Choroid plexus epithelial cell (primary cell): ENCODE measurements around the gene BAX.

Experiments
- DNase-seq: peaks from one replicate; pipeline ENCODE4 v3.0.0-alpha.2; 2010; ENCODE audit warnings: low read depth
- H3K4me3 ChIP-seq: 2 replicates; pipeline ENCODE4 v1.5.1; 2011; ENCODE audit warnings: low read depth, mild to moderate bottlenecking, control low read depth, low read length, moderate library complexity
- TF ChIP-seq, protein P1 (sequence below): conservative IDR thresholded peaks from 2 replicates; pipeline ENCODE4 v1.5.1; 2011; ENCODE audit warnings: low read depth, mild to moderate bottlenecking, control low read depth, inconsistent platforms, low read length, moderate library complexity

BAX gene

DNA sequence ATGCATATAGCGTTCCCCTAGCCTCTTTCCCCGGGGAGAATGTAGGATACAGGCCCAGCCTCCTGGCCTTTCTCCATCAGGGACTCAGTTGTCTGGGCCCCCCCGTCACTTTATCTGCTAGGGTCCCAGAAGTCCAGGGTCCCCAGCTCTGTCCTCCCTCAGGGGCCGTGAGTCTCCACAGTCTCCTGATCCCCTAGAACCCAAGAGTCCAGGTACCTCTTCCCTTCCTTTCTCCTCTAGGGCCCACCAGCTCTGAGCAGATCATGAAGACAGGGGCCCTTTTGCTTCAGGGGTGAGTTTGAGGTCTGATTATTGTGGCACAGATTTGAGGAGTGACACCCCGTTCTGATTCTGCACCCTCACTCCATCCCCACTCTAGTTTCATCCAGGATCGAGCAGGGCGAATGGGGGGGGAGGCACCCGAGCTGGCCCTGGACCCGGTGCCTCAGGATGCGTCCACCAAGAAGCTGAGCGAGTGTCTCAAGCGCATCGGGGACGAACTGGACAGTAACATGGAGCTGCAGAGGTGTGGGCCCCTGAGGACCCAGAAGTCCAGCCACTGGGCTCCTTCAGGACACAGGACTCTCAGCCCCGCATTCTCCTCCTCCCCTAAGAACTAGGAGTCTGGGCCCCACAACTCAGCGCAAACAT lies 758 bp downstream of the BAX start:
- H3K4me3 ChIP-seq = peak overlapping the region; percentile 95
- TF ChIP-seq, protein P1, sequence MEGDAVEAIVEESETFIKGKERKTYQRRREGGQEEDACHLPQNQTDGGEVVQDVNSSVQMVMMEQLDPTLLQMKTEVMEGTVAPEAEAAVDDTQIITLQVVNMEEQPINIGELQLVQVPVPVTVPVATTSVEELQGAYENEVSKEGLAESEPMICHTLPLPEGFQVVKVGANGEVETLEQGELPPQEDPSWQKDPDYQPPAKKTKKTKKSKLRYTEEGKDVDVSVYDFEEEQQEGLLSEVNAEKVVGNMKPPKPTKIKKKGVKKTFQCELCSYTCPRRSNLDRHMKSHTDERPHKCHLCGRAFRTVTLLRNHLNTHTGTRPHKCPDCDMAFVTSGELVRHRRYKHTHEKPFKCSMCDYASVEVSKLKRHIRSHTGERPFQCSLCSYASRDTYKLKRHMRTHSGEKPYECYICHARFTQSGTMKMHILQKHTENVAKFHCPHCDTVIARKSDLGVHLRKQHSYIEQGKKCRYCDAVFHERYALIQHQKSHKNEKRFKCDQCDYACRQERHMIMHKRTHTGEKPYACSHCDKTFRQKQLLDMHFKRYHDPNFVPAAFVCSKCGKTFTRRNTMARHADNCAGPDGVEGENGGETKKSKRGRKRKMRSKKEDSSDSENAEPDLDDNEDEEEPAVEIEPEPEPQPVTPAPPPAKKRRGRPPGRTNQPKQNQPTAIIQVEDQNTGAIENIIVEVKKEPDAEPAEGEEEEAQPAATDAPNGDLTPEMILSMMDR = no peak
- no peak for DNase-seq

DNA sequence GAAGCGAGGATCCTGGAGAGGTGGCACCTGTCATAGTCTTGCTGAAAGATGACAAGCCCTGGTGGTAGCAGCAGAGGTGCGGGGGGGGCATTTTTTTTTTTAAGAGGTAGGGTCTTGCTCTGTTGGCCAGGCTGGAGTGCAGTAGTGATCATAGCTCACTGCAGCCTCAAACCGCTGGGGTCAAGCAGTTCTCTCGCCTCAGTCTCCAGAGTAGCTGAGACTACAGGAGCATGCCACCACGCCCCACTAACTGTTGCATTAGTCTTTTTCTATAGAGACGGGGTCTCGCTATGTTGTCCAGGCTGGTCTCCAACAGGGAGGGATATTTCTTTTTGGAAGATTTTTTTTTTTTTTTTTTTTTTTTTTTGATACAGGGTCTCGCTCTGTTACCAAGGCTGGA lies 3.3 kb downstream of the BAX start:
- TF ChIP-seq, protein P1 = no peak
- no peak overlapping the region for H3K4me3 ChIP-seq
- DNase-seq = no peak

DNA sequence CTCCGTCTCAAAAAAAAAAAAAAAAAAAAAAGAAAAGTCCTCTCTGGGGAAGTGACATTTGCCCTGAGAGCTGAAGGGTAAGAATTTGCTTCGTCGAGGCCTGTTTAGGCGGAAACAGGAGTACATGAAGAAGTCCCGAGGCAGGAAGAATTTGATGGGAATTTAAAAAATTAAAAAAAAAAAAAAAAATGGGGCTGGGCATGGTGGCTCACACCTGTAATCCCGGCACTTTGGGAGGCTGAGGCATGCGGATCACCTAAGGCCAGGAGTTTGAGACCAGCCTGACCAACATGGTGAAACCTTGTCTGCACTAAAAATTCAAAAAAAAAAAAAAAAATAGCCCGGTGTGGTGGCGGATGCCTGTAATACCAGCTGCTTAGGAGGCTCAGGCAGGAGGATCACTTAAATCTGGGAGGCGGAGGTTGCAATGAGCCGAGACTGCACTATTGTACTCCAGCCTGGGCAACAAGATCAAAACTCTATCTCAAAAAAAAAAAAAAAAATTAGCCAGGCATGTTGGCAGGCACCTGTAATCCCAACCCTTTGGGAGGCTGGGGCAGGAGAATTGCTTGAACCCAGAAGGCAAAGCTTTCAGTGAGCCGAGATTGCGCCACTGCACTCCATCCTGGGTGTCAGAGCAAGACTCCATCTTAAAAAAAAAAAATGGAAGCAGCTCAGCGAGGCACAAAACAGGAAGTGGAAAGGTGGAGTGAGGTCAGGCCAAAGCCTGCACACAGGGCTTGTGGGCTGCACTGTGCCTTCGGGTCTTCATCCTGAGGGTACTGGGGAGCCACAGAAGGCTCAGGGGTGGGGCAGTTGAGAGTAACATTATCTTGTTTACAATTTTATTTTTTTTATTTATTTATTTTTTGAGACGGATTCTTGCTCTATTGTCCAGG lies 4.9 kb downstream of the BAX start:
- no peak overlapping the region for H3K4me3 ChIP-seq
- TF ChIP-seq, protein P1 = no peak
- DNase-seq = no peak

DNA sequence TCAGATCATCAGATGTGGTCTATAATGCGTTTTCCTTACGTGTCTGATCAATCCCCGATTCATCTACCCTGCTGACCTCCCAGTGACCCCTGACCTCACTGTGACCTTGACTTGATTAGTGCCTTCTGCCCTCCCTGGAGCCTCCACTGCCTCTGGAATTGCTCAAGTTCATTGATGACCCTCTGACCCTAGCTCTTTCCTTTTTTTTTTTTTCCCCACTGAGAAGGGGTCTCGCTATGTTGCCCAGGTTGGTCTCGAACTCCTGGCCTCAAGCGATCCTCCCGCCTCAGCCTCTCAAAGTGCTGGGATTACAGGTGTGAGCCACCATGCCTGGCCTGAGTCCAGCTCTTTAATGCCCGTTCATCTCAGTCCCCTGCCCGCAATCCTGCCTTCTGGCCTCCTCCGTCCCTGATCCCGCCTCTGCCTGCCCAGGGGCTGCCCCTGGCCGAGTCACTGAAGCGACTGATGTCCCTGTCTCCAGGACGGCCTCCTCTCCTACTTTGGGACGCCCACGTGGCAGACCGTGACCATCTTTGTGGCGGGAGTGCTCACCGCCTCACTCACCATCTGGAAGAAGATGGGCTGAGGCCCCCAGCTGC lies 6.5 kb downstream of the BAX start:
- TF ChIP-seq, protein P1 = no peak
- no peak for DNase-seq
- H3K4me3 ChIP-seq = no peak overlapping the region

DNA sequence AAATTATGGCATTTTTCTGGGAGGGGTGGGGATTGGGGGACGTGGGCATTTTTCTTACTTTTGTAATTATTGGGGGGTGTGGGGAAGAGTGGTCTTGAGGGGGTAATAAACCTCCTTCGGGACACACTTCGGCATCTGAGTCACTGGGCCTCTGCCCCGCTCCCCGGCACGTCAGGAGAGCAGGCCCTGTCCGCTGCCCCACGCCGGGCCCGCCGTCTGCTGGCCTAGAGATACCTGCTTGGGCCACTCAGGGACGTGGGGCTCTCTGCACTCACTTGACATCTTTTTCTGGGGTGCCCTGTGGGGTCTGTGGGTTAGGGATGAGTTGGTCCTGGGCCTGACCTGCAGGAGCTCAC lies 7.0 kb downstream of the BAX start:
- DNase-seq = no peak
- TF ChIP-seq, protein P1 = no peak

DNA sequence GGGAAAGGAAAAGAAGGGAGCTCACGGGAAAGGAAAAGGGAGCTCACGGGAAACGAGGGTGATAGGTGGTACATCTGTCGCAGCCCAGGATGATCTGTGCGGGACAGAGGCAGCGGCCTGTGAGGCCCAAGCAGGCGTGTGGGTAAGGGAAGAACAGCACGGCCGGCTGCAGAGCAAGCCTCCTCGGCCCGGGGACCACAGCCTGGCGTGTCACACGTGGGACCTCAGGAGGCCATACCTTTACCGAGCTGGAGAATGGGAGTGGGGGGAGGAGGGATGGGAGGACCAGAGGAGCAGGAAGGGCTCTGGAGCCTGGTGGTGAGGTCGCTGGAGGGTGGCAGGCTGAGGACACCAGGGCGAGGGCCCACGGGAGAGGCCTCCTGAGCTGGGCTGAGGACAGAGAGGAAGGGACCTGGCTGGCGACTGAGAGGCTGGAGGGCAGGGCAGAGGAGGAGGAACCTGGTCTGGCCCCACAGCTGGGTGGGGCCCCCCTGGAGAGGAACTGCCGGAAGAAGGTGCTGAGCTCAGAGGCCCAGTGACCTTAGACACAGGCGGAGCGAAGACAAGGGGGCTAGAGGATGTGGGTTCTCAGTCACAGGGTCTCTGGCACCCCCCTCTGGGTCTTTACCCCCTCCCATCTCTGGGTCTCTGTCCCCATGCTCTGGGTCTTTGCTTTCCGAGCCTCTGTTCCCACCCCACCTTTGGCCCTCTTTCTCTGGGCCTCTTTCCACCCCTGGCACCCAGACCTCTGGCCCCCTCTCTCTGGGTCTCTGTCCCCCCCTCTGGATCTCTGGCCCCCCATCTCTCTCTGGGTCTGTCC lies 7.6 kb downstream of the BAX start:
- DNase-seq = peak; percentile 39
- no peak overlapping the region for H3K4me3 ChIP-seq
- TF ChIP-seq, protein P1 = no peak

More for the DNA sequence above, 7.0 kb downstream of the BAX start:
- no peak overlapping the region for H3K4me3 ChIP-seq
